HPDE6-E6E7 (cell line): ENCODE measurements around the gene CYP27C1.
A peak's percentile ranks its signal among the peaks of the same experiment; 100 is the strongest.
"Not testable (repeated sequence)": the region's sequence is repeated elsewhere in the genome, so short reads cannot be mapped to it uniquely, and the experiment has no call there.

Source experiments
- DNase-seq: peaks from one replicate; pipeline ENCODE4 v3.0.0; 2011; ENCODE audit warnings: missing footprints; ENCODE audit errors: extremely low spot score

The CYP27C1 gene

GRCh38 chr2:127170452-127171197, 49.5 kb downstream of the CYP27C1 start:
- no peak for DNase-seq

- DNase-seq: no peak
These were observed 50.1 kb downstream of the CYP27C1 start for GRCh38 chr2:127170021-127170420.

- no peak for DNase-seq
These were observed 50.9 kb downstream of the CYP27C1 start for GRCh38 chr2:127169066-127169660.

DNA sequence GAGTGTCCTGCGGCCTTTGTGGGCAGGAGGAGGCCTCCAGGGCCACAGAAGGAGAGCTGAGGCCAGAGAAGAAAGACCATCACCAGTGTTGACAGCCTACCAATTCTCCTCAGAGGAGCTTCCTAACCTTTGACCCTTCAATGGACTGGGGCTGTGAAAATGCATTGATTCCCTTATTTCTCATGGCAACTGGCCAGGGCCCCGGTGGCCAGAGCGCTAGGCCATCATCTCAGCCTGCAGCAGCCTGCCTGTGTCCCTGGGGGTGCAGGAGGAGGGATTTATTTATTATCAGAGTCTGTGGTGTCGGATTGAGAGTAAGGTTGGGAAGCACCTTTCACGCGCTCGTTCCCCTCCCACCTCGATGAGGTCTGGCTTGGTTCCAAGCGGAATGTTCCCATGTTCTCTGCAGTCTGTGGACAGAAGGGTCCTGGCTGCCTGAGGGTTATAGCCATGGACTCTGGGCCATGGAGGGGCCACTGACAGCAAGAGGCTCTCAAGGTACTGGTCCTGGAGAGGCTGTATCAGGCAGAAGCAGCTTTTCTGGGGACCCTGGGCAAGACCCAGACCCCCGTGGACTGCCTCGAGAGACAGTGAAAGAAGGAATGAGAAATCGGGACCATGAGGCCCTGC, 53.8 kb downstream of the CYP27C1 start:
- DNase-seq: no peak

DNA sequence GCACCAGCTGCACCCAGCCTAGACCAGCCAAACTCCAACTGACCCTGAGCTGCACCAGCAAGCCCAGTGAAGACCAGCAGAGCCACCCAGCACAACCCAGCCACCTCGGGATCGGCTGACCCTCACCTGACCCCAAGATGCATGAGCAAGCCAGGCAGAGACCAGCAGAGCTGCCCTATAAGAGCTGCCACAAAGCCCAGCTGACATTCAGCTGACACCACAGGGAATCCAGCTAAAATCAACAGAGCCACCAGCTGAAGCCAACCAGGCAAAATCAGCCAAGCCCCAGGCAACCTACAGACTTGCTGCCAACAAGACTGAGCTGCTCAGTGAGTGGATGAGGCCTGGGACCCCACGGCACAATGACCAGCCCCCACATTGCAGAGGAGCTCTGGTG, 54.6 kb downstream of the CYP27C1 start:
- DNase-seq: no peak

GRCh38 chr2:127164761-127165538, 55.1 kb downstream of the CYP27C1 start:
- DNase-seq: no peak

- DNase-seq: no peak
These were observed 56.2 kb downstream of the CYP27C1 start for GRCh38 chr2:127163921-127164320.

- DNase-seq: not testable (repeated sequence)
These were observed 57.1 kb downstream of the CYP27C1 start for GRCh38 chr2:127163090-127163406.

DNA sequence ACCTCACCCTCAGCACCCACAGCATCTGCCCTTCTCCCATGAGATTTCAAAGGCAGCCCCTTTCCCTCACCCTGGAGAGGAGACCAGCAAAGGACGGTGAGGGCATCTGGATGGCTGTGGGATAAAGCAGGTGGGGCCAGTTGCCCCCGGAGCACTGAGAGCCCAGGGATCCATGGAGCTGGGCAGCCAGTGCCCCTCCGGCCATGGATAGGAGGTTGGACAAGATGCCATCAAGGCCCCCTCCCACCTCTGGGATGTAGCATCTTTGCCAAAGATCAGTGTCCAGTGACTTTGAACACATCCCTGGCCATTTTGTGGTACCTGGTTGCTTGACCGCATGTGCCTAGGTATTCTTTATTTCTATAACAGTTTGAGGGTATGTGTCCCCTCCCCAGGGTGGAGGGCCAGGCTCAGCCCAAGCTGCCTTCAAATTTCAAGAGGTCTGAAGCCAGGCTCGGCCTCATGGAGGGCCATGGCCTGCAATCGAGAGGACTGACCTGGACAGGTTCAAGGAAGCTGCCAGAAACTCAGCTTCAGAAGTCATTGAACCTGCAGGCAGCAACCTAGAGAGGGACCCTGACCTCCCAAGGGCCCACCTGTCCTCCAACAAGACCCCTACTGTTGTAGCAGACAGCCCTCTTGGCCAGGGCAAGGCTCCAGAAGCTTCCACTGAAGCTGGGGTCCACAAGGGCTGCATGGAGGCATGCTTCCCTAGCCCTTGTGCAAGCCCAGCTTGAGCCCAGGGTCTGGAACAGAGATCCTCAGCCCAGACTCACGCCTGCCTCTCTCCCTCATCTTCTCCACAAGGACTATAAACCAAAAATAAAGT, 57.6 kb downstream of the CYP27C1 start:
- no peak for DNase-seq

- no peak for DNase-seq
These were observed 58.6 kb downstream of the CYP27C1 start for GRCh38 chr2:127161176-127162136.

DNA sequence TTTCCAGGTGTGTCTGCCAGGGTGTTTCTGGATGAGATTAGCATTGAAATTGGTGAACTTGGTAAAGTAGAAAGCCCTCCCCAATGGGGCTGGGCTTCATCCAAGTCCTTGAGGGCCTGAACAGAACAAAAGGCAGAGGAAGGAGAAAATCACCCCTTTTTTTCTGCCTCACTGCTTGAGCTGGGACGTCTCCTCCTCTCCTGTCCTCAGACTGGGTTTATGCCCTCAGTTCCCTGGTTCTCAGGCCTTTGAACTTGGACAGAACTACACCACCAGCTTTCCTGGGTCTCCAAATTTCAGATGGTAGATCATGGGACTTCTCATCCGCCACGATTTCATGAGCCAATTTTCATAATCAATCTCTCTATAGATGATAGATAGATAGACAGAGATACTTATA, 59.4 kb downstream of the CYP27C1 start:
- DNase-seq: no peak

DNA sequence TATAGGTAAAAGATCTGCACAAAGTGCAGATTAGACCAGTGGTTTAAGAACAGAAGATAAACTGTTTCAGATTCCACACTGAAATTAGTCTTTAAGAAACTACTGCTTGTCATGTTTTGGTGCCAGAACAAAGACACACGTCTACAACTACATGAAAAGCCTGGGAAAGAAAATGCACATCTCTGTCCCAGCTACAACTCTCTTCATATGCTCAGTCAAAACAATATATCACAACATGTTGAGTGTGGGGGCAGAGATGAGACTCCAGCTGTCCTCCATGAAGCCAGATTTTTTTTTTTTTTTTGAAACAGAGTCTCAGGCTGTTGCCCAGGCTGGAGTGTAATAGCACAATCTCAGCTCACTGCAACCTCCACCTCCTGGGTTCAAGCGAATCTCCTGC, 60.6 kb downstream of the CYP27C1 start:
- no peak for DNase-seq

GRCh38 chr2:127158614-127159290, 61.3 kb downstream of the CYP27C1 start:
- DNase-seq: no peak

DNA sequence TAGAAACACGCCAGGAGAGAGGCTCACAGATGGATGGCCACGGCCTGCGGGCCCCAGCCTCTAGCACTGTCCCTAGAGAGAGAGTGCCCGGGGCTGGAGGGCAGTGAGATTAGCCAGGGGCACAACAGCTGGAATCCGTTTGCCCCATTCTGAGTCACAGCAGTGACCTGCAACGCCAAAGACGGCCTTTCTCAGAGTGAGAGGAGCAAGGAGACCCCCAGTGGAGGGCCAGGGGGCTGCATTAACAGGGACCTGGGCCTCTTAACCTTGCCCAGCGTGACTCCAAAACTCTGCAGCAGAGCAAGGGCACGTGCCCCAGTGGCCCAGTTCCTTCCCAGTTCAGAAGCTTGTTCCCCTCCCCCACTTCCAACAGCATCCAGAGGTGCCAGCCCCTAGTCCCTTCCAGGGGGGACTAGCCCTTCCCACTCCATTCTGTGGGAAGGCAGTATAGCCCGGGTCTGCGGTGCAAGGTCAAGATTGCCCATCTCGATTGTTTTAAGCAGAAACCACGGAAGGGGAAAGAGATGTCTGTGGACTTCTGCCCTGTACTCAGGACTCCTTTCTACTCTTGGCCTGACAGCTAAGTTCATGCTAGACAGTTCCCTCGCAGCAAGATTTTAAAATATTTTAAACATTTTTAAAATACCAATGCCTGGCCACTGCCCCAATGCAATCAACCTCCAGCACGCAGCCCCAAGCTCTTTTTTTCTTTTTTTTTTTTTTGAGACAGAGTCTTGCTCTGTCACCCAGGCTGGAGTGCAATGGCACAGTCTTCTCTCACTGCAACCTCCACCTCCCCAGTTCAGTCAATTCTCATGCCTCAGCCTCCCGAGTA, 62.2 kb downstream of the CYP27C1 start:
- DNase-seq: no peak

- DNase-seq: no peak
These were observed 63.0 kb downstream of the CYP27C1 start for GRCh38 chr2:127157114-127157513.

DNA sequence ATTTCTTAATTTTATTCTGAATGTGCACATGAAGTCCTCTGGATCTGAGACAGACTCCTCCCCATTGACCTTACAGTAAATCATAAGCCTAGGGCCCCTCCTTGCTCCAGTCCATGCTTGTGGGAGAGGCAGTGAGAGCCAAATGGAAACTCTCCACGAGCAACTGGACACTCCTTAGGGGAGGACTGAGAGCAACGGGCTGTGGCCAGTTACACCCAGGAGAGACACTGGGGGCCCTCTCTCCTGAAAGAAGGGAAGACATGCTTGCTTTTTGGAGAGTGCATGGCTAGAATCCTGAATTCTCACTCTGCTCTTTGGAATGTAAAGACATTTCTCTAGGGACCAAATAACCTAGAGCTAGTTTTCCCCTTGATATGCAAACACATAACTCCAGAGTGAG, 64.2 kb downstream of the CYP27C1 start:
- DNase-seq: no peak

- no peak for DNase-seq
These were observed 65.0 kb downstream of the CYP27C1 start for GRCh38 chr2:127155028-127155581.

DNA sequence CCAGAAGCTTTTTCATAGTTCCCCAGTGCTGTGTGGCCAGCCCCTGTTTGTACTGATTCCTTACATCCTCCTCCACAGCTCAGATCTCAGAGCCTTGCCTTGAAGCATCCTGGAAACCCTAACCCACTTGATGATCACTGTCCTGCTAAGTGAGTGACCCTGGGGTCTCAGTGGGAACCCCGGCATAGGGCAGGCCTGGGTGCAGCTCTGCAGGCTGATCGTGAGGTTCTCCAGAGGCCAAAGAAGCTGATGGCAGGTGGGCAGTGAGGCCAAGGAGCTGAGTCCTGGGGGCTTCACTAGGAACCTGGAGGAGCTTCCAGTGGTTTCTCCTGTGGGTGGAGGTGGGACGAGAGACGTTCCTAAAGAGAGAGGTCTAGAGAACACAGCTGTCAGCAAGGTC, 65.7 kb downstream of the CYP27C1 start:
- no peak for DNase-seq

DNA sequence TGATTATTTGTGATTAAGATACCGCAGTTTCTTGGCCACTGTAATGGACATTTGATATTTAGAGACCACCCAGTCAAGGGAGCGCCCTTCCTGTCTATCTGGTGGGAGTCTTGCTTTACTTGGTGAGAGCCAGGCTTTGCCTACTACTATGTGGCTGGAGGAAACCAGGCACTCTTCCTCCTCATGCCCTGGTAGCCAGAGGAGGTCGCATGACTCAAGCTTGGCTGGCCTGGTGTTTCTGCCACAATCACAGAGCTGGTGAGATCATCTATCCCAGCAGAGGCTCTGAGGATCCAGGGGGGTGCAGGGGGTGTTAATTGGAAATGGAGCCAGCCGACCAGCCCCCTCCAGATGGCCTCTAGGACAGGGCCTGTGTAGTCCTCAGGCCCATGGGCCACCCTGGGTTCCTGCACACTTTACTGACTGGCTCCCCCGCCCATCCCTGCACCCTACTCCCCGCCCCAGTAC, 66.4 kb downstream of the CYP27C1 start:
- peak; percentile 83 for DNase-seq
